Caco-2 (cell line): ENCODE data around the gene SERPINB6. TPM values are rescaled to one million over a fixed set of nuclear protein-coding genes. Genes with fewer than 3 reads are reported as not detected.

ENCODE experiments used
- BruUV-seq: library from RNA; stranded (reverse); fragments of 400-500 nt; replicated peaks from 2 replicates; lab custom pipeline; 2021; lab: Mats Ljungman, UMichigan
- CTCF ChIA-PET: fragments of 300-600 bp; sonication (Branson Sonifier 250); formaldehyde crosslinking; loops from one replicate; lab custom pipeline; 2022; ENCODE audit warnings: antibody characterized with exemption; lab: Charles Lee
- POLR2A ChIA-PET: fragments of 300-600 bp; sonication (Branson Sonifier 250); formaldehyde crosslinking; loops from one replicate; lab custom pipeline; 2022; ENCODE audit warnings: antibody characterized with exemption; lab: Charles Lee
- DNase-seq, 2 experiments: peaks; one replicate each; pipeline versions ENCODE4 v3.0.0 to v3.0.0-alpha.2; 2020 to 2022
- H3K27me3 ChIP-seq: replicated peaks from 2 replicates; pipeline ENCODE4 v1.6.0; 2011; ENCODE audit warnings: low read length; ENCODE audit not compliant: control insufficient read depth, insufficient read depth
- H3K36me3 ChIP-seq: 2 replicates; pipeline ENCODE4 v1.5.1; 2011; ENCODE audit warnings: low read length; ENCODE audit not compliant: control insufficient read depth, insufficient read depth
- H3K4me1 ChIP-seq: fragments of 250-450 bp; sonication (Bioruptor Pico); 2 replicates; pipeline ENCODE4 v1.5.1; 2020; ENCODE audit warnings: mild to moderate bottlenecking
- H3K4me3 ChIP-seq: 2 replicates; pipeline ENCODE4 v1.5.1; 2011; ENCODE audit warnings: low read depth, mild to moderate bottlenecking, control low read depth, low read length
- H3K9me3 ChIP-seq: fragments of 250-450 bp; sonication (Bioruptor Pico); 2 replicates; pipeline ENCODE4 v1.5.1; 2020; ENCODE audit warnings: mild to moderate bottlenecking, moderate library complexity
- H3K27ac Mint-ChIP-seq: one replicate; pipeline ENCODE4 v1.8.0; 2022; ENCODE audit warnings: mixed read lengths; ENCODE audit not compliant: unreplicated experiment
- H3K27me3 Mint-ChIP-seq: one replicate; pipeline ENCODE4 v1.8.0; 2022; ENCODE audit warnings: mixed read lengths; ENCODE audit not compliant: insufficient read depth, unreplicated experiment
- H3K36me3 Mint-ChIP-seq: one replicate; pipeline ENCODE4 v1.8.0; 2022; ENCODE audit warnings: mild to moderate bottlenecking, mixed read lengths; ENCODE audit not compliant: insufficient read depth, unreplicated experiment
- H3K4me1 Mint-ChIP-seq: one replicate; pipeline ENCODE4 v1.8.0; 2022; ENCODE audit warnings: low read depth, mixed read lengths; ENCODE audit not compliant: unreplicated experiment
- H3K4me3 Mint-ChIP-seq: one replicate; pipeline ENCODE4 v1.8.0; 2022; ENCODE audit warnings: mild to moderate bottlenecking, moderate library complexity, mixed read lengths; ENCODE audit not compliant: unreplicated experiment
- H3K9me3 Mint-ChIP-seq: one replicate; pipeline ENCODE4 v1.8.0; 2022; ENCODE audit warnings: mixed read lengths; ENCODE audit not compliant: unreplicated experiment
- CTCF ChIP-seq, 2 experiments: fragments of 200-600 bp in 1 of 2; IDR thresholded peaks; 1 replicate in 1 of 2; 2 replicates in 1 of 2; pipeline versions ENCODE4 v1.5.1 to v1.8.0; 2011 to 2022; ENCODE audit warnings: antibody characterized with exemption in 1 of 2, control low read depth in 1 of 2, inconsistent platforms in 1 of 2, low read depth in 1 of 2, low read length in 1 of 2, mild to moderate bottlenecking in 1 of 2, moderate library complexity in 1 of 2; ENCODE audit not compliant: insufficient read depth in 1 of 2, severe bottlenecking in 1 of 2, unreplicated experiment in 1 of 2
- intact Hi-C: fragments of 100-400 bp; cut with micrococcal nuclease; formaldehyde crosslinking; loops from one replicate; pipeline ENCODE4 v1.10.0; 2022; ENCODE audit not compliant: unreplicated experiment
- total RNA-seq: library from RNA; stranded (reverse); gene quantifications from 2 replicates; pipeline ENCODE4 v1.2.3, GENCODE V29; 2022

Gene SERPINB6
- total RNA-seq, 1 experiment from 2014 or later = 60.0 TPM

- H3K36me3 Mint-ChIP-seq = peaks cover 6% of the 10 kb centered on the region
- H3K27ac Mint-ChIP-seq = peak overlapping the region; percentile 79
- H3K4me3 ChIP-seq = no peak overlapping the region
- peaks cover 19% of the 10 kb centered on the region for H3K4me1 Mint-ChIP-seq
- no peaks in the 10 kb centered on the region for H3K27me3 Mint-ChIP-seq
- peaks cover 37% of the 10 kb centered on the region for H3K4me1 ChIP-seq
- TF ChIP-seq CTCF (IDR thresholded peaks at IDR 0.05; ENCODE audit: insufficient read depth in 1 of 2, low read depth in 1 of 2, low read length in 1 of 2, severe bottlenecking in 1 of 2, unreplicated experiment in 1 of 2) = peak in 1 of 2 experiments; percentile 5
- BruUV-seq = no TSS peak
- H3K9me3 ChIP-seq = no peaks in the 10 kb centered on the region
- DNase-seq = no peak
- CTCF ChIA-PET = interaction anchor here (0.7 kb wide), 1 partner anchor 176 kb away, joined by 3 read pairs; no protein-coding TSS in a partner anchor
- H3K4me3 Mint-ChIP-seq = no peak overlapping the region
- H3K27me3 ChIP-seq = no peaks in the 10 kb centered on the region
- POLR2A ChIA-PET = no interaction called here
- H3K9me3 Mint-ChIP-seq = no peaks in the 10 kb centered on the region
- intact Hi-C loops = no loop called here
- no peaks in the 10 kb centered on the region for H3K36me3 ChIP-seq
These were observed 32.7 kb downstream of the SERPINB6 start for GRCh38 chr6:2938632-2939083.

GRCh38 chr6:2938004-2938631 lies 33.2 kb downstream of the SERPINB6 start:
- ChIA-PET CTCF (interaction anchor here (0.7 kb wide), 1 partner anchor 175 kb away, joined by 3 read pairs; no protein-coding TSS in a partner anchor), POLR2A (no interaction called here)
- H3K36me3 Mint-ChIP-seq = peaks cover 6% of the 10 kb centered on the region
- H3K4me1 Mint-ChIP-seq = peaks cover 17% of the 10 kb centered on the region
- no peak overlapping the region for H3K4me3 ChIP-seq
- peaks cover 32% of the 10 kb centered on the region for H3K4me1 ChIP-seq
- intact Hi-C loops = no loop called here
- H3K27me3 ChIP-seq = no peaks in the 10 kb centered on the region
- H3K27me3 Mint-ChIP-seq = no peaks in the 10 kb centered on the region
- no TSS peak for BruUV-seq
- H3K36me3 ChIP-seq = no peaks in the 10 kb centered on the region
- H3K9me3 Mint-ChIP-seq = no peaks in the 10 kb centered on the region
- DNase-seq = no peak
- no peaks in the 10 kb centered on the region for H3K9me3 ChIP-seq
- no peak overlapping the region for H3K4me3 Mint-ChIP-seq
- no peak for TF ChIP-seq CTCF (IDR thresholded peaks at IDR 0.05; ENCODE audit: insufficient read depth in 1 of 2, low read depth in 1 of 2, low read length in 1 of 2, severe bottlenecking in 1 of 2, unreplicated experiment in 1 of 2)
- H3K27ac Mint-ChIP-seq = peak overlapping the region; percentile 79

DNA sequence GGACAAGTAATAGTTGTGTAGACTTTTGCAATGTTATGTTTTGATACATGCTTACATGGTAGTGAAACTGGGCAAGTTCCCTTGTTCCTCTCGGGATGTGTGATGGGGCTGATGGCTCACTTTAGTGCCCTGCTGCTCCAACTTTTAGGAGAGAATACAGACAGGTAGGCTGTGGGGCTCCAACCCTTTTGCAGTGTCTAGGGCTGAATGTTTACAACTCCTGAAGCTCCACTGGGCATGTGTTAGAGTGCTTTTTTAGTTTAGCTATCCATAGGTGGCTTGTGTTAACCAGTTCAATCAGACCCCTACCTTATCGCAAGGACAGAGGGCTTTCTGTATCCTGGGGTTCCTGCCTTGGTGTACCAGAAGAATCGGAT lies 33.8 kb downstream of the SERPINB6 start:
- no peak for TF ChIP-seq CTCF (IDR thresholded peaks at IDR 0.05; ENCODE audit: insufficient read depth in 1 of 2, low read depth in 1 of 2, low read length in 1 of 2, severe bottlenecking in 1 of 2, unreplicated experiment in 1 of 2)
- H3K36me3 ChIP-seq = no peaks in the 10 kb centered on the region
- Mint-ChIP-seq H3K4me1 (peaks cover 12% of the 10 kb centered on the region), H3K27ac (no peak overlapping the region), H3K27me3 (no peaks in the 10 kb centered on the region), H3K4me3 (no peak overlapping the region), H3K36me3 (peaks cover 3% of the 10 kb centered on the region), H3K9me3 (no peaks in the 10 kb centered on the region)
- H3K27me3 ChIP-seq = no peaks in the 10 kb centered on the region
- no peaks in the 10 kb centered on the region for H3K9me3 ChIP-seq
- ChIA-PET POLR2A (no interaction called here), CTCF (no interaction called here)
- DNase-seq = peak in 1 of 2 experiments; percentile 10
- BruUV-seq = no TSS peak
- no peak overlapping the region for H3K4me3 ChIP-seq
- H3K4me1 ChIP-seq = peaks cover 30% of the 10 kb centered on the region
- intact Hi-C loops = no loop called here
